Activated CD4-positive, CD25-positive, alpha-beta regulatory T cell treated with anti-CD3 and anti-CD28 coated beads, Interleukin-2, amount 50 U/mL, for 16 hours (primary cell): ENCODE results near the gene VWCE.
"Not testable (repeated sequence)": the region's sequence is repeated elsewhere in the genome, so short reads cannot be mapped to it uniquely, and the experiment has no call there.

Source experiments
- DNase-seq: peaks from one replicate; pipeline ENCODE4 v3.0.0-alpha.2; 2020; ENCODE audit warnings: low read depth, low spot score

Gene VWCE

DNA sequence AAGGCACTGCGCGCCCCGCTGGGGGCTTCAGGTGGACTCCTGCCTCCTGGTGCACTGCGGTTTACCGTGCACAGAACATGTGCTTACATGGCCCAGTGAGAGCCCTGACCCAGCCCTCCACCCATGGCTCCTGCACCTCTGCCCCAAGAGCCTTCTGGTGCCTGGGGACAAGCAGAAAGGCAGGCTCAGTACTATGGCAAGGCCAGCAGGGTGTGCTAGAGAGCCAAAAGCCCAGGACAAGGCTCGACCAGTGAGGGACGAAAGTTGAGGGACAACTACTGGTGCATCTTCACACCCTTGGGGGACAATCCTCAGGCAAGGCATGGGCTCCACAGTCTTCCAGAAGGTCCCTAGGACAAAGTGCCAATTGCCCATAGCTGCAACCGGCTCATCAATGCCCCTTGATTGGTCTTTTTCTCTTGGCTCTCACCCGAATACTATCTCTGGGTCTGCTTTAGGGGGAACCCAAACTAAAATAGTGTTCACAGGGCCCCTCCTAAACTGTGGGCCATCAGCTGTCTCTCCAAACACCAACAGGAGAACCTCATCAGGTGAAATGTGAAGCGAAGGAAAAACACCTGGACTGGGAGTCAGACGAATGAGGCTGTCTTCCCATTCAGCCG is 40.6 kb downstream of the VWCE start:
- no peak for DNase-seq

DNA sequence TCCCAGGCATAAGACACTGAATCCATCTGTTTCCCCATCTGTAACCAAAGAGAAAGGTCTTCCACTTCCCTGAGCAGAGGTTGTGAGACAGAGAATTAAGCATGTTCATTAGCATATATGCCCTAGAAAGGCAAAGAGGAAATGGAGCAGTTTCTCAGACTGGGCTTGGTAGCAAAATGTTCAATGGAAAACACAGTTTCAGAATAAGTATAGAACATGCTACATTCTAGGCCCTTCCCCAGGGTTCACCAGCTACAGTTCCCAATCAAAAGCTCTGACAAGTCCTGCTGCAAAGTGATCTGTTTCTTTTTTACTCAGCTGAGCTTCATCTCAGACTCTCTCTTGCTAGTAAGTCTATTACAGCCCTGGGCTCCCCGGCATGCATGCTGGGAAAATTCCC is 42.8 kb downstream of the VWCE start:
- DNase-seq = not testable (repeated sequence)

DNA sequence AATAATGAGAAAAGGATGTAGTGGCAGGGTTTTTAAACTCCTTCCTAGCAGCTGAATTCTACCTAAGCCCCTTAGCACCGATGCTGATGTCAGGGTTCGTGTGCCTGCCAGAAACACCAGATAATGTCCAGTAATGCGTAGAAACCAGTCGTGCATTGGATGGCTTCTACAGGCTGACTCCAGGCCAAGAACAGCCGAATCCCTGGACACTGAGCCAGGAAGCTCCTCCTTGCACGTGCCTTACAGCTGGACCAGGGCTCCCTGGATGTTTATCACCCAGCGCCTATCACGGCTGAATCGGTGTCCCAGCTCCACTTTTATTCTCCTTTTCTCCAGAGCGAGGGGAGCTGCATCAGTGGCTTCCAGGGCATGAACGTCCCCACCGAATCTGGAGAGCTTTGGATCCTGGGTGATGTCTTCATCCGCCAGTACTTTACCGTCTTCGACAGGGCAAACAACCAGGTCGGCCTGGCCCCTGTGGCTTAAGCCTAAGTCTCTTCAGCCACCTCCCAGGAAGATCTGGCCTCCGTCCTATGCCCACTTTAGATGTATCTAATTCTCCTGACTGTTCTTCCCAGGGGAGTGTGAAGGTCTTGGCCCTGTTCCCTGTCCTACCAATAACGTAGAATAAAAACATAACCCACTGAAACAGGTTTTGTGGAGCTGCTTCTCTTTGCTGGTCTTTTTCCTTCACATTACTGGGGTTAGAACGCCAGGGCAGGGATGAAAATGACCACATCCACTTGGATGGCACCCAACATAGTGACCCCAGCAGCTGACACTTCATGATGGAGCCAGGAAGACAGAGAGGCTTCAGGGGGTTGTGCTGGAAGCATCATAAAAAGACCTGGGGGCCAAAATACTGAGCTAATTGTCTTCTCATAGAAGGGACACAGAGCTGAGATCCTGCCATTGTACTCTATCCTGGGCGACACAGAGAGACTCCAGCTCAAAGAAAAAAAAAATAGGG is 44.0 kb downstream of the VWCE start:
- not testable (repeated sequence) for DNase-seq

DNA sequence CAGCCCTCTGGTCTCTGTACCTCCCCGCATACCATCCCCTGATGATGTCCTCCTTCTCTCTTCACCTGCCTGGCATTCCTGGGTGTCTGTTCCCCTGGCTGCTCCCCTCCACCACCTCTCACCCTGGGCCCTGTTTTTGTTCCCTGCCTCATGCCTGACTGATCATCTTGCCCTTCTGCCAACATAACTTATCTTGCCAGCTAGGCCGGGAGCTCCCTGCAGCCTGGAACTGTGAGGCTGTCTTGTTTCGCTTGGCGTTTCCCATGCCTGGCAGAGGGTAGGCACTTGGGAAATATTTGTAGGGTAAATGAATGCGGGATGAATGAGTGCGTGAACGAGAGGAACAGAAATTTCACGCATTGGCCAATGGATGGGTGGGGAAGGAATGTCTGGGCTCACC is 45.9 kb downstream of the VWCE start:
- DNase-seq = not testable (repeated sequence)

DNA sequence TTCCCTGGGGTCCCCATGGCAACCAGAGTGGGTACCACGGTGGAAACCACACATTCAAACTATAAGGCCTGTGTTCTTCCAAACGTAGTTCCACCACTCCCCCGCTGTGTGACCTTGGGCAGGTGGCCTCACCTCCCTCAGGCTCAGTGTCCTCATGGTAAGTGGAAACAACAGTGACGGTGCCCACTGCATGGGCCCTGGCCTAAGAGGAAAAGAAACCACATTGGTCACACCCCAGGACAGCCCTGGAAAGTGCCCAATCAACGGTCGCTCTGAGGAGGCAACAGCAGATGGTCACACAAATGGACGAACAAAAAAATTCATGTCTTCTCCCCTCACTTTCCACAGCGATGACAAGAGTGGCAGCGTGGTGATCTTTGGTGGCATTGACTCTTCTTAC is 47.0 kb downstream of the VWCE start:
- not testable (repeated sequence) for DNase-seq

DNA sequence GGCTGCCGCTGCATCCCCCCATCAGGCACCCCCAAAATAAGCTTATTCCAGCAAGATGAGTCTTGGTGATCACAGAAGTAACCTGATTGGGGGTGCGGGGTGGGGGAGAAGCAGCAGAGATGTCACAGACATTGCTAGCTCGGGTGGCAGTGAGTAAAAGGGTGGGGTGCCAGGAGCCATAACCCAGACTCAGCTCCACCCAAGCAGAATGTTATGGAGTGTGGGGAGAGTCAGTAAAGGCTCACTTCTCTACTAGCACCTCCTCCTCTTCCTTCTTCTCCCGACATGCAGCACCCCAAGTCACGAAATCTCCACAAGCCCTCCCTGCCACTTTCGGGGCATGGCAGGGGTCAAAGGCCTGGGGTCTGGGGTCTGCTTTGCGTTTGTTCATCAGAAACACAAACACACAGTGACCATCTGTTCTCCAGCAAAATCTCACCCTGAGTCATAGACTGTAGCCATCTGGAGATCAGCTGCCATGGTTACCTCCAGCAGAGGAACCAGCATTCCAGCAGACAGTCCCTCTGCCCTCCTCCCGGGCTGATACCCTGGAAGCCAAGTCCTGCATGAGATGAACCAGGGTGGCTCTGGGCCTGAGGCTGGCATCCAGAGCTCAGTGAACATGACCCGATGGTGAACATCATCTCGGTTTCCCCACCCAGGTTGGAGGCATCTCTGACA is 49.7 kb downstream of the VWCE start:
- not testable (repeated sequence) for DNase-seq

DNA sequence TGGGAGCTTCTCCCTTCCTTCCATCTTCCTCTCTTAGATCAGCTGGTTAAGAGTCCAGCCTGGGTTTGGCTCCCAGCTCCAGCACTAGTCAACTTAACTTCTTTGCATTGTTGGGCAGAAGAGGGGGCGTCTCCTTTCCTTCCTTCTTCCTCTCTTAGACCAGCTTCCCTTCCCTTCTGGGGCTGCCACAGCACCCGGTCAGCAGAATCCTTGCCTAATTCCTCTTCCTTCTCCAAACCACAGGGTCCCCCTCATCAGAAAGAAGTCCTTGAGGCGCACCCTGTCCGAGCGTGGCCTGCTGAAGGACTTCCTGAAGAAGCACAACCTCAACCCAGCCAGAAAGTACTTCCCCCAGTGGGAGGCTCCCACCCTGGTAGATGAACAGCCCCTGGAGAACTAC is 53.6 kb downstream of the VWCE start:
- not testable (repeated sequence) for DNase-seq

DNA sequence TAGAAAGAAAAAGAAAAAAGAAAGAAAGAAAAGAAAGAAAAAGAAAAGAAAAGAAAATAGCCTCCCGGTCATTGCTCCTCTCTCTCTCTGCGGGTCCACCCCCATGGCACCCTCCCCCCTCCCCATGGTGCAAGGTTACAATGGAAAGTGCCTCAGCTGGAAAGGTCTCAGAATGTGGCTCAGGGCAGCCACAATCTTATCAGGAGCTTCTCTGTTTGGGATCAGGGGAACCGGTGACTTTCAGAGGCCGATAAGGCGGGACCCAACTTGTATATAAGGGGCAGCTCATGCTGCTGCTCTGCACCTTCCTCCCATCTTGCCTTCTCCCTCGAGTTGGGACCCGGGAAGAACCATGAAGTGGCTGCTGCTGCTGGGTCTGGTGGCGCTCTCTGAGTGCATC is 54.2 kb downstream of the VWCE start, which contains the start of gene PGA5:
TSS of gene PGA5 (plus strand) at position 301 of the 400 bp plus-strand sequence. CDS start at position 353, 52 bp downstream.
- DNase-seq = not testable (repeated sequence)

DNA sequence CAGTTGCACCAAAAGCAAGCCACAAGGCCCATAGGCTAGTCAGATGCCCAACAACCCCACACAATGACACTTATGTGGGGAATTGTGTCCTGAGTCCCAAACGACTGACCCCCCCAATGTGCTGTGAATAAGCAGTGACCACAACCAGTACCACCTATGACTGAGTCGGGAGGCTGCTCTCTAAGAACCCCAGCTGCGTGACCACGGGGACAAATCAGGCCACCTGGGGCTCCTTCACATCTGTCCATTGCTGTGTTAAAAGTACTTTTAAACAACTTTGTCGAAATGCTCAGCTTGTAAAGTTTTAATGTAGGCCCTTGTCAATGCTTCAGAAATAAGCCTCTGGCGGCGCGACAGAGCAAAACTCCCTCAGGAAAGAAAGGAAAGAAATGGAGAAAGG is 54.8 kb downstream of the VWCE start:
- not testable (repeated sequence) for DNase-seq

DNA sequence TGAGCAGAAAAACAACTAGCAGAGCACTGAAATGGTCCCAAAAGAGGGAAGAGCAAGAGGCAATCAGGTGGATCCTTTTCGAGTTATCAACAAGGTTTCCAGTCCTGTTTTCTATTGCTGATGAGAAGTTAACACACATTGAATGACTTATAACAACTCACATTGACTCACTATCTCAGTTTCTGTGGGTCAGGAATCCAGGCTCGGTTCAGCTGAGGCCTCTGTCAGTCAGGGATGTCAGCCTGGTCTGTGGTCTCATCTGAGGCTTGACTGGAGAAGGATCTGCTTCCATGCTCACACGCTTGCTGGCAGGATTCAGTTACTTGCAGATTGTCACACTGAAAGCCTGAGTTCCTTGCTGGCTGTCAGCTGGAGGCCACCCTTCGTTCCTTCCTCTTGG is 58.0 kb downstream of the VWCE start:
- not testable (repeated sequence) for DNase-seq

DNA sequence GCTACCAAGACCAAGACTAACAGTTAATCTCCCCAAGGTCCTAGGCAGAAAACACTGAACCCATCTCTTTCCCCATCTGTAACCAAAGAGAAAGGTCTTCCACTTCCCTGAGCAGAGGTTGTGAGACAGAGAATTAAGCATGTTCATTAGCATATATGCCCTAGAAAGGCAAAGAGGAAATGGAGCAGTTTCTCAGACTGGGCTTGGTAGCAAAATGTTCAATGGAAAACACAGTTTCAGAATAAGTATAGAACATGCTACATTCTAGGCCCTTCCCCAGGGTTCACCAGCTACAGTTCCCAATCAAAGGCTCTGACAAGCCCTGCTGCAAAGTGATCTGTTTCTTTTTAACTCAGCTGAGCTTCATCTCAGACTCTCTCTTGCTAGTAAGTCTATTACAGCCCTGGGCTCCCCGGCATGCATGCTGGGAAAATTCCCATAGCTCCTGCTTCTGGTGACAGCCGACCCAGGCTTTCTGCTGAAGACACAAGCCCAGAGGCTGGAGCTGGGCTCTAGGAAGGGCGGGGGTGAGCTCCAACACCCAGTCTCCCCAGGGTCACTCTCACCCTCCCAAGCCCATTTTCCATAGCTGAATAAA is 62.5 kb downstream of the VWCE start:
- not testable (repeated sequence) for DNase-seq

DNA sequence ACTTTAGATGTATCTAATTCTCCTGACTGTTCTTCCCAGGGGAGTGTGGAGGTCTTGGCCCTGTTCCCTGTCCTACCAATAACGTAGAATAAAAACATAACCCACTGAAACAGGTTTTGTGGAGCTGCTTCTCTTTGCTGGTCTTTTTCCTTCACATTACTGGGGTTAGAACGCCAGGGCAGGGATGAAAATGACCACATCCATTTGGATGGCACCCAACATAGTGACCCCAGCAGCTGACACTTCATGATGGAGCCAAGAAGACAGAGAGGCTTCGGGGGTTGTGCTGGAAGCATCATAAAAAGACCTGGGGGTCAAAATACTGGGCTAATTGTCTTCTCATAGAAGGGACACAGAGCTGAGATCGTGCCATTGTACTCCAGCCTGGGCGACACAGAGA is 63.5 kb downstream of the VWCE start:
- DNase-seq = not testable (repeated sequence)

DNA sequence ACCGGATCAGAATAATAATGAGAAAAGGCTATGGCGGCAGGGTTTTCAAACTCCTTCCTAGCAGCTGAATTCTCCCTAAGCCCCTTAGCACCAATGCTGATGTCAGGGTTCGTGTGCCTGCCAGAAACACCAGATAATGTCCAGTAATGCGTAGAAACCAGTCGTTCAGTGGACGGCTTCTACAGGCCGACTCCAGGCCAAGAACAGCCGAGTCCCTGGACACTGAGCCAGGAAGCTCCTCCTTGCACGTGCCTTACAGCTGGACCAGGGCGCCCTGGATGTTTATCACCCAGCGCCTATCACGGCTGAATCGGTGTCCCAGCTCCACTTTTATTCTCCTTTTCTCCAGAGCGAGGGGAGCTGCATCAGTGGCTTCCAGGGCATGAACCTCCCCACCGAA is 64.1 kb downstream of the VWCE start:
- not testable (repeated sequence) for DNase-seq

DNA sequence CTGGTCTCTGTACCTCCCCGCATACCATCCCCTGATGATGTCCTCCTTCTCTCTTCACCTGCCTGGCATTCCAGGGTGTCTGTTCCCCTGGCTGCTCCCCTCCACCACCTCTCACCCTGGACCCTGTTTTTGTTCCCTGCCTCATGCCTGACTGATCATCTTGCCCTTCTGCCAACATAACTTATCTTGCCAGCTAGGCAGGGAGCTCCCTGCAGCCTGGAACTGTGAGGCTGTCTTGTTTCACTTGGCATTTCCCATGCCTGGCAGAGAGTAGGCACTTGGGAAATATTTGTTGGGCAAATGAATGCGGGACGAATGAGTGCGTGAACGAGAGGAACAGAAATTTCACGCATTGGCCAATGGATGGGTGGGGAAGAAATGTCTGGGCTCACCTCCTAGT is 65.7 kb downstream of the VWCE start:
- DNase-seq = not testable (repeated sequence)

DNA sequence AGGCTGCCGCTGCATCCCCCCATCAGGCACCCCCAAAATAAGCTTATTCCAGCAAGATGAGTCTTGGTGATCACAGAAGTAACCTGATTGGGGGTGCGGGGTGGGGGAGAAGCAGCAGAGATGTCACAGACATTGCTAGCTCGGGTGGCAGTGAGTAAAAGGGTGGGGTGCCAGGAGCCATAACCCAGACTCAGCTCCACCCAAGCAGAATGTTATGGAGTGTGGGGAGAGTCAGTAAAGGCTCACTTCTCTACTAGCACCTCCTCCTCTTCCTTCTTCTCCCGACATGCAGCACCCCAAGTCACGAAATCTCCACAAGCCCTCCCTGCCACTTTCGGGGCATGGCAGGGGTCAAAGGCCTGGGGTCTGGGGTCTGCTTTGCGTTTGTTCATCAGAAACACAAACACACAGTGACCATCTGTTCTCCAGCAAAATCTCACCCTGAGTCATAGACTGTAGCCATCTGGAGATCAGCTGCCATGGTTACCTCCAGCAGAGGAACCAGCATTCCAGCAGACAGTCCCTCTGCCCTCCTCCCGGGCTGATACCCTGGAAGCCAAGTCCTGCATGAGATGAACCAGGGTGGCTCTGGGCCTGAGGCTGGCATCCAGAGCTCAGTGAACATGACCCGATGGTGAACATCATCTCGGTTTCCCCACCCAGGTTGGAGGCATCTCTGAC is 68.5 kb downstream of the VWCE start:
- not testable (repeated sequence) for DNase-seq

DNA sequence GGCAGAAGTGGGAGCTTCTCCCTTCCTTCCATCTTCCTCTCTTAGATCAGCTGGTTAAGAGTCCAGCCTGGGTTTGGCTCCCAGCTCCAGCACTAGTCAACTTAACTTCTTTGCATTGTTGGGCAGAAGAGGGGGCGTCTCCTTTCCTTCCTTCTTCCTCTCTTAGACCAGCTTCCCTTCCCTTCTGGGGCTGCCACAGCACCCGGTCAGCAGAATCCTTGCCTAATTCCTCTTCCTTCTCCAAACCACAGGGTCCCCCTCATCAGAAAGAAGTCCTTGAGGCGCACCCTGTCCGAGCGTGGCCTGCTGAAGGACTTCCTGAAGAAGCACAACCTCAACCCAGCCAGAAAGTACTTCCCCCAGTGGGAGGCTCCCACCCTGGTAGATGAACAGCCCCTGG is 72.4 kb downstream of the VWCE start:
- DNase-seq = not testable (repeated sequence)

DNA sequence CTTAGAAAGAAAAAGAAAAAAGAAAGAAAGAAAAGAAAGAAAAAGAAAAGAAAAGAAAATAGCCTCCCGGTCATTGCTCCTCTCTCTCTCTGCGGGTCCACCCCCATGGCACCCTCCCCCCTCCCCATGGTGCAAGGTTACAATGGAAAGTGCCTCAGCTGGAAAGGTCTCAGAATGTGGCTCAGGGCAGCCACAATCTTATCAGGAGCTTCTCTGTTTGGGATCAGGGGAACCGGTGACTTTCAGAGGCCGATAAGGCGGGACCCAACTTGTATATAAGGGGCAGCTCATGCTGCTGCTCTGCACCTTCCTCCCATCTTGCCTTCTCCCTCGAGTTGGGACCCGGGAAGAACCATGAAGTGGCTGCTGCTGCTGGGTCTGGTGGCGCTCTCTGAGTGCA is 73.1 kb downstream of the VWCE start, which contains the start of gene PGA4:
TSS of gene PGA4 (plus strand) at position 301 of the 400 bp plus-strand sequence. CDS start at position 355, 54 bp downstream.
- DNase-seq = not testable (repeated sequence)

DNA sequence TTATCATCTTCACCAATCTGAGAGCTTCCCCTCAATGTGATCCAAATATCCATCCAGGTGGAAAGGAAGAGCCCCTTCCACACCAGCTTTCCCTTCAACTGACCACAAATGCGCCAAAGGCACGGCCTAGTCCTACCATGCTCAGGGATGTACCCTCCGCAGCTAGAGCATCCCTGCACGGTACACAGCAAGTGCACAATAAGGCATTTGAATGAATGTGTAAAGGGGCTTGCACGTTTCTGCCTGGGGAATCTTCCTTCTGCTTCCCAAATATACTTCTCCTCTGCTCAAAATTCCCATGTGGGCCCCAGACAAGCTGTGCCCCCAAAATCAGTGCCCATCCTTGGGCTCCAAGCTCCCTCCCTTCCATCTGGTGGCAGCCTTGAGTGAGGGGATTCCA is 76.1 kb downstream of the VWCE start:
- not testable (repeated sequence) for DNase-seq

DNA sequence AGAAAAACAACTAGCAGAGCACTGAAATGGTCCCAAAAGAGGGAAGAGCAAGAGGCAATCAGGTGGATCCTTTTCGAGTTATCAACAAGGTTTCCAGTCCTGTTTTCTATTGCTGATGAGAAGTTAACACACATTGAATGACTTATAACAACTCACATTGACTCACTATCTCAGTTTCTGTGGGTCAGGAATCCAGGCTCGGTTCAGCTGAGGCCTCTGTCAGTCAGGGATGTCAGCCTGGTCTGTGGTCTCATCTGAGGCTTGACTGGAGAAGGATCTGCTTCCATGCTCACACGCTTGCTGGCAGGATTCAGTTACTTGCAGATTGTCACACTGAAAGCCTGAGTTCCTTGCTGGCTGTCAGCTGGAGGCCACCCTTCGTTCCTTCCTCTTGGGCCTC is 76.8 kb downstream of the VWCE start:
- DNase-seq = not testable (repeated sequence)

DNA sequence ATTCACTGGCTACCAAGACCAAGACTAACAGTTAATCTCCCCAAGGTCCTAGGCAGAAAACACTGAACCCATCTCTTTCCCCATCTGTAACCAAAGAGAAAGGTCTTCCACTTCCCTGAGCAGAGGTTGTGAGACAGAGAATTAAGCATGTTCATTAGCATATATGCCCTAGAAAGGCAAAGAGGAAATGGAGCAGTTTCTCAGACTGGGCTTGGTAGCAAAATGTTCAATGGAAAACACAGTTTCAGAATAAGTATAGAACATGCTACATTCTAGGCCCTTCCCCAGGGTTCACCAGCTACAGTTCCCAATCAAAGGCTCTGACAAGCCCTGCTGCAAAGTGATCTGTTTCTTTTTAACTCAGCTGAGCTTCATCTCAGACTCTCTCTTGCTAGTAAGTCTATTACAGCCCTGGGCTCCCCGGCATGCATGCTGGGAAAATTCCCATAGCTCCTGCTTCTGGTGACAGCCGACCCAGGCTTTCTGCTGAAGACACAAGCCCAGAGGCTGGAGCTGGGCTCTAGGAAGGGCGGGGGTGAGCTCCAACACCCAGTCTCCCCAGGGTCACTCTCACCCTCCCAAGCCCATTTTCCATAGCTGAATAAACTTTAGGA is 81.3 kb downstream of the VWCE start:
- DNase-seq = not testable (repeated sequence)
